Large intestine (tissue), 3 donors: Measurements from ENCODE around the gene SMAD7. TPM values are rescaled to one million over a fixed set of nuclear protein-coding genes. Genes with fewer than 3 reads are reported as not detected.

Experiments
- DNase-seq, 2 donors: peaks; one replicate each; pipeline versions ENCODE4 v3.0.0 to v3.0.0-alpha.2; 2013
- H3K27ac ChIP-seq: one replicate; pipeline ENCODE4 v1.5.1; 2013; ENCODE audit warnings: low read length
- H3K27me3 ChIP-seq: 2 replicates; pipeline ENCODE4 v1.6.1; 2013; ENCODE audit warnings: low read length; ENCODE audit not compliant: control insufficient read depth, insufficient read depth
- H3K36me3 ChIP-seq: 2 replicates; pipeline ENCODE4 v1.6.1; 2013; ENCODE audit warnings: low read length; ENCODE audit not compliant: control insufficient read depth, insufficient read depth
- H3K4me1 ChIP-seq: one replicate; pipeline ENCODE4 v1.6.1; 2013; ENCODE audit warnings: low read length; ENCODE audit not compliant: control insufficient read depth, insufficient read depth
- H3K4me3 ChIP-seq: one replicate; pipeline ENCODE4 v1.5.1; 2013; ENCODE audit warnings: low read length
- H3K9me3 ChIP-seq: one replicate; pipeline ENCODE4 v1.6.1; 2013; ENCODE audit warnings: mild to moderate bottlenecking, low read depth, low read length, moderate library complexity; ENCODE audit not compliant: control insufficient read depth
- WGBS: methylation state at CpG from one replicate; pipeline ENCODE4 v1.1.5; 2013; ENCODE audit warnings: low lambda C conversion rate; ENCODE audit not compliant: insufficient coverage; 5-methylcytosine and 5-hydroxymethylcytosine counted together
- polyA plus RNA-seq: library from polyadenylated mRNA; unstranded; fragments of 120-200 nt; gene quantifications from one replicate; pipeline ENCODE4 v1.2.1, GENCODE V29; 2013

Gene SMAD7
- polyA plus RNA-seq, 1 donor = 59.4 TPM

- DNase-seq = peak in 1 of 2 donors; percentile 75
- H3K27ac ChIP-seq = no peak overlapping the region
- WGBS = 90% methylated on average over 2 of the region's 17 CpGs
These were observed 9.5 kb upstream of the SMAD7 start for GRCh38 chr18:48959921-48960920.

GRCh38 chr18:48959551-48959920 lies 8.8 kb upstream of the SMAD7 start:
- Histone ChIP-seq H3K27me3 (no peaks in the 10 kb centered on the region), H3K4me1 (peaks cover 26% of the 10 kb centered on the region), H3K9me3 (no peaks in the 10 kb centered on the region), H3K4me3 (no peak overlapping the region), H3K27ac (no peak overlapping the region), H3K36me3 (no peaks in the 10 kb centered on the region)
- WGBS = no CpG with 5 or more reads among the region's 7 CpGs
- no peak for DNase-seq

More at GRCh38 chr18:48959921-48960920, 9.5 kb upstream of the SMAD7 start:
- Histone ChIP-seq H3K27me3 (no peaks in the 10 kb centered on the region), H3K9me3 (no peaks in the 10 kb centered on the region), H3K4me3 (no peak overlapping the region), H3K4me1 (peaks cover 26% of the 10 kb centered on the region), H3K36me3 (no peaks in the 10 kb centered on the region)

GRCh38 chr18:48958951-48959350 lies 8.2 kb upstream of the SMAD7 start:
- DNase-seq = no peak
- no peak overlapping the region for H3K27ac ChIP-seq
- peaks cover 26% of the 10 kb centered on the region for H3K4me1 ChIP-seq
- H3K9me3 ChIP-seq = no peaks in the 10 kb centered on the region
- WGBS = 100% methylated on average over 2 of the region's 6 CpGs
- no peak overlapping the region for H3K4me3 ChIP-seq
- no peaks in the 10 kb centered on the region for H3K27me3 ChIP-seq
- H3K36me3 ChIP-seq = no peaks in the 10 kb centered on the region

- Histone ChIP-seq H3K9me3 (no peaks in the 10 kb centered on the region), H3K27ac (no peak overlapping the region), H3K27me3 (no peaks in the 10 kb centered on the region), H3K4me3 (no peak overlapping the region), H3K4me1 (peaks cover 32% of the 10 kb centered on the region), H3K36me3 (no peaks in the 10 kb centered on the region)
- no peak for DNase-seq
- WGBS = no CpG with 5 or more reads among the region's 4 CpGs
These were observed 6.9 kb upstream of the SMAD7 start for GRCh38 chr18:48957616-48958015.

- DNase-seq = peak in 1 of 2 donors; percentile 50
- WGBS = 90% methylated on average over 2 of the region's 8 CpGs
These were observed 6.4 kb upstream of the SMAD7 start for GRCh38 chr18:48957136-48957535.

GRCh38 chr18:48956356-48956755 lies 5.6 kb upstream of the SMAD7 start:
- no peak overlapping the region for H3K4me3 ChIP-seq
- H3K4me1 ChIP-seq = peaks cover 32% of the 10 kb centered on the region
- H3K36me3 ChIP-seq = no peaks in the 10 kb centered on the region
- no peak for DNase-seq
- H3K27me3 ChIP-seq = no peaks in the 10 kb centered on the region
- H3K9me3 ChIP-seq = no peaks in the 10 kb centered on the region
- no CpG with 5 or more reads among the region's 1 CpG for WGBS
- no peak overlapping the region for H3K27ac ChIP-seq

More at GRCh38 chr18:48957136-48957535, 6.4 kb upstream of the SMAD7 start:
- Histone ChIP-seq H3K9me3 (no peaks in the 10 kb centered on the region), H3K4me3 (no peak overlapping the region), H3K36me3 (no peaks in the 10 kb centered on the region), H3K4me1 (peaks cover 32% of the 10 kb centered on the region), H3K27me3 (no peaks in the 10 kb centered on the region), H3K27ac (no peak overlapping the region)

- Histone ChIP-seq H3K36me3 (no peaks in the 10 kb centered on the region), H3K4me3 (no peak overlapping the region), H3K27ac (no peak overlapping the region), H3K4me1 (peaks cover 32% of the 10 kb centered on the region), H3K9me3 (no peaks in the 10 kb centered on the region), H3K27me3 (no peaks in the 10 kb centered on the region)
- DNase-seq = no peak
- 100% methylated on average over 1 of the region's 7 CpGs for whole genome bisulfite sequencing
These were observed 5.1 kb upstream of the SMAD7 start for GRCh38 chr18:48955830-48956261.

- no peak overlapping the region for H3K4me3 ChIP-seq
- H3K27me3 ChIP-seq = no peaks in the 10 kb centered on the region
- no CpG with 5 or more reads among the region's 14 CpGs for WGBS
- H3K9me3 ChIP-seq = no peaks in the 10 kb centered on the region
- peaks cover 29% of the 10 kb centered on the region for H3K4me1 ChIP-seq
- DNase-seq = no peak
- no peak overlapping the region for H3K27ac ChIP-seq
- H3K36me3 ChIP-seq = no peaks in the 10 kb centered on the region
These were observed 4.4 kb upstream of the SMAD7 start for GRCh38 chr18:48954886-48955819.

- no peaks in the 10 kb centered on the region for H3K27me3 ChIP-seq
- peaks cover 21% of the 10 kb centered on the region for H3K4me1 ChIP-seq
- H3K36me3 ChIP-seq = peaks cover 4% of the 10 kb centered on the region
- 40% methylated on average over 2 of the region's 19 CpGs for WGBS
- no peak for DNase-seq
- H3K9me3 ChIP-seq = no peaks in the 10 kb centered on the region
- peak overlapping the region; percentile 74 for H3K4me3 ChIP-seq
- H3K27ac ChIP-seq = peak overlapping the region; percentile 100
These were observed 2.4 kb upstream of the SMAD7 start for GRCh38 chr18:48953104-48953706.
